Stimulated activated naive CD8-positive, alpha-beta T cell treated with anti-CD3 and anti-CD28 coated beads, Interleukin-15, Interleukin-2, amounts not matched to agents 100 U/mL and 50 U/mL, for 24 hours (primary cell): ENCODE results near the gene JAKMIP1.

Source experiments
- ATAC-seq: fragments of 150-1000 bp; cut with Tn5 transposase; one replicate; pipeline ENCODE4 v1.10.0; 2021
- DNase-seq: peaks from one replicate; pipeline ENCODE4 v3.0.0; 2021

Gene JAKMIP1

DNA sequence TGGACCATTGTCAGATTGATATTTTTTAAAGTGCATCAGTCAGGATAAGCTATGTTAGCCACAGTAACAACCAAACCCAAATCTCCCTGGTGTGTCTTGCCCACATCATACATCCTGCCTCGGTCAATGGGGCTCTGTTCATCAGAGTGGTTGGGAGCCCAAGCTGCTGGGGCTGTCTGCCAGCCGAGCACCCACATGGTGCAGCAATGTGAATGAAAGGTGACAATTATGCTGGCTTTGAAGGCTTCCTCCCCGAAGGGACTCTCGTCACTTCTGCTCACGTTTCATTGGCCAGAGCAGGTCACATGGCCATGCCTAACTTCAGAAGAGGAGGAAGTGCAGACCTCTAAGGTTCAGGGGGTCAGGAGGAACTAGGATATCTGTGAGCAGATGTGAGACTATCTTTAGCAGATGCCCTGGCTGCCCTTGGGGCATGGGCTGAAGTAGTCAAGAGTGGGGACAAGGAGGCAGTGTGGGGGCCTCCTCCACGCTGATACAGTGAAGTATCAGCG is 1.3 kb upstream of the JAKMIP1 start:
- DNase-seq: no peak

DNA sequence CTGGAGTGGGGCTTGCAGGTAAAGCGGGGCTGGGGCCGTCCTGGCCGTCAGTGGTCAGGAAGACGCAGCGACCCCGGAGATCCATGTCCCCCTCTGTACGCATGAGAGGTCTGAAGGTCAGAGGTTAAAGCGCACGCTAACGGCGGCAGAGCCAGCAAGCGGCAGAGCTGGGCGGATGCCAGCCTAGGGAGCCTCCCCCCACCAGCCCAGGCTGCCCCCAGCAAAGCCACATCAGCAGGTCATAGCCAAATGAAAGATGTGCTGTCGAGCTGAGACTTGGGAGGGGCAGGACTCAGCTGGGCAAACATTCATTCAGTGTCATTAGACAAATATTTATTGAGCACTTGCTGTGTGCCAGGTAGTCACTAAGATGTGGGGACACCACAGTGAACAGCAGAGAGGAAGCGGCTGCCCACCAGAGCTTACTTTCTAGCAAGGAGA is 593 bp upstream of the JAKMIP1 start:
- ATAC-seq (no peak), DNase-seq (no peak)

More for the DNA sequence above, 1.3 kb upstream of the JAKMIP1 start:
- no peak for ATAC-seq

DNA sequence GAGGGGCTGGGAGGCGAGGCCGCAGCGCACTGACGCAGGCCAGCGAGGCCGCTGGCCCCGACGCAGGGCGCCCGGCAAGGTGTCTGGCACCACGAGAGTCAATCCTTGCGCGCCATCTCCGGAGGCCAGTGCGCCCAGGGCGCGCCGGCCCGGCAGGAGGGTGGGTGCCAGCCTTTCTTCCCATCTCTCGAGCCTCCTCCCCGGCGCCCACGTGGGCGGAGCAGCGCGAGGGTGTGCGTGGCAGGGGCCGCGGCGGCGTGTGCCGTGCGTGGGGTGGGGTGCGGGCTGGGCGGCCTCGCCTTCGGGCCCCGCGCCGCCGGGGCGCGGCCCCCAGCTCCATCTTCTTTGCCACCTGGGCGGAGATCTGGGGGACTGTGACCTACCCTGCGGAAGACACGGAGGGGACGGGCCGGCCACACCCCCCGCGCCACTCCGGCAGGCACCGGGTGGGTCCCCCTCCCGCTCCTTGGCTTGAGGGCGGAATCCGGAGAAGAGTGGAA is 877 bp downstream of the JAKMIP1 start:
- ATAC-seq: no peak

DNA sequence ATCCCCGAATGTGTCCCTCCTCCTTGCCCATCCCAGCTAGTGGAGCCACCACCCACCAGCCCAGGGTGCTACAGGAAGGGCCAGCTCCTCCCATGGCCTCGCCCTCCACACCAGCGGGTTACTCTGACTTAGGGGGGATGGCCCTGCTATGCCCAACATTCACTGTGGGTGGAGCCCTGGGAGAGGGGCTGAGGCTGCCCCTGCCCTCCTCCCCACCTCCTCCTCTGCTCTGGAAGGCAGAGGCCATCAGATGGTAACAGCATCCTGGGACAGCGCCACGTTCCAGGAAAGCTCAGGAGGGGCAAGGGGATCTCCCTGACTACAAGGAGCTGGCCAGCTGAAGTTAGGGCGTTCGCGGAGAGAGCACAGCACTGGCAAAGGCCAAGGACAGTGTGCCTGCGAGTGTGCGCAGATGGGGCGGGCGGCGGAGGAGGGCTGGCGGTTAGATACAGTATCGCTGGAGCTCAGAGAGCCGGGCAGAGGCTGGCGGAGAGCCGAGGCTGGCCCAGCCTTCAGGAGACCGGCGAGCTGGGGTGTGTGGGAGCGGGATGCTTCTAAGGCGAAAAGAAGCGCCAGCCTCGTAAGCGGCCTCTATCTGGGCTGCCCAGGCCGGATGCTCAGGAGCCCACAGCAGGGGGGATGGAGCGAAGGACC is 1.5 kb downstream of the JAKMIP1 start:
- ATAC-seq (peak; percentile 34), DNase-seq (peak; percentile 43)

More for the DNA sequence above, 877 bp downstream of the JAKMIP1 start:
- peak; percentile 43 for DNase-seq

DNA sequence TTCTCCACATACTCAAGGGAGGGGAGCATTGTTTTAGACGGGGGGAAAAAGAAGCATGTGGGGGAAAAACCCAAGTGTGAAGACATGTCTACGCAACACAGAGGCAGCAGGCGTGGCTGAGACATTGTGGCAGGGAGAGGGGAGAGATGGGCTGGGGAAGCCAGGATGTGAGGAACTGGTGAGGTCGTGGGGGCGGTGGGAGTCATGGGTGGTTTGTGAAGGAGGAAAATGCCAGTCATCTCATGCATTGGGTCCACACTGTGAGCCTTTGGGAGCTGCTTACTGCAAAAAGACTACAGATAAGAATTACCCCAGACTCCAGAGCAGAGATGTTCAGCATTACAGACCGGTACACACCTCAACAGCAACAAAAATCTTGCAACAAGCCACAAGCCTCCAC is 2.1 kb downstream of the JAKMIP1 start:
- ATAC-seq: peak; percentile 73
- DNase-seq: peak; percentile 76

DNA sequence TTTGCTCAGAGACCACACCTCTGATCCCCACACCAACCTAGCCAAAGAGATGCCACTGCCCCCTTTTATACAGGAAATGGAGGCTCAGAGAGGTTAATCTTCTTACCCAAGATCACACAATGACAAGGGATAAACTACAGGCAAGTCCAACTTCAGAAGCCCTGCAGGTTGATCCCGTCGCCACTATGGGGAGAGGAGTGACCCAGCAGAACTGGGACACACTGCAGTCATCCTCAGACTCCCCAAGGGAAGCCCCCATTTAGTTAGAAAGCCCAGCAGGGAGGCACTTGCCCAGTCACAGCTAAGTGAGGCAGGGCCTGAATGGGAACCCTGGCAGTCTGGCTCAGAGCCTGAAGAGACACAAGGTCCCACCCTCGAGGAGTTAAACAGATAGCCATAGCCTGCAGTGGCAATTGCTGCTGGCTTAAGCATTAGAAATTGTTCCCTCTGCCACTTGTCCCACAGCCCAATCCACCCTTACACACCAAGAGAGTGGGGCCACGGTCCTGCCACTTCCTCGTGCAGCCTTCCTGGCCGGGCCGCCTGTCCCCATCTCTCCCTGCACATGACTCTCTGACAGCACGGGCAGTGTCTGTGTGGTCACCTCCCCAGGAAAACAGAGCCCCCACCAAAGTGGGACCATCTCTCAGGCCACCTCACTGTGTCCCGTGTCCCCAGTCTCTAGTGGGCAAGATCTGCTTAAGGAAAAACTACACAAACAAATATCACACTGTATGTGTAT is 2.7 kb downstream of the JAKMIP1 start:
- no peak for ATAC-seq

DNA sequence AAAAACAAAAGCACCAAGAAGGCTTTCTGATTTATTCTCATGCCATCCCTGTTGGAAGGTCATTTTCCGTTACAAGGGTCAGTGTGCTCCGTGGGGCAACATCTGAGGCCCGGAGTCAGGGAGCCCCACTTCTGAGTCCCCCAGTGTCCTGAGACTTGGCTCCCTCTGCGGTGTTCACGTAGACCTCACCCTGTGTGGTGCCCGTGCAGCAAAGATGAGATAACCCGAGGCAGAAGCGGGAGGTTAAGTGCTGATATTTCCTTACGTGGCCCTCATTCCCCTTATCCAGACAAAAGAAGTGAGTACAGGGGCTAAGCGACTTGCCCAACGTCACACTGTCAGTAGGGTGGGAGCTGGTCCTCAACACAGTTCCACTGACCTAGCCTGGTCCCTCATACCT is 3.5 kb downstream of the JAKMIP1 start:
- DNase-seq: no peak
- no peak for ATAC-seq

More for the DNA sequence above, 2.7 kb downstream of the JAKMIP1 start:
- DNase-seq: no peak

DNA sequence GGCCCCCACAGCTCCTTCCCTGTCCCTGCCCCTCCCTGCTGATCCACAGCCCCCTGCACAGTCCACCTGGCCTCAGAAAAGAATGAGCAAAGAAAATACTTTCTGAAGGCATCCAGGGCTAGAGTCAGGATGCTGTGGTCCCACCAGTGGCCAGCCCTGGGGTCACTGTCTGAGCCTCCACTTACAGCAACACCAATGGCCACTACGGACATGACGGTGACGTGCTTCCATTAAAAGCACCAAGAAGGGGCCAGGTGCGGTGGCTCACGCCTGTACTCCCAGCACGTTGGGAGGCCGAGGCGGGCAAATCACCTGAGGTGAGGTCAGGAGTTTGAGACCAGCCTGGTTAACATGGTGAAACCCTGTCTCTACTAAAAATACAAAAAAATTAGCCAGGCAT is 4.0 kb downstream of the JAKMIP1 start:
- DNase-seq (no peak), ATAC-seq (no peak)

DNA sequence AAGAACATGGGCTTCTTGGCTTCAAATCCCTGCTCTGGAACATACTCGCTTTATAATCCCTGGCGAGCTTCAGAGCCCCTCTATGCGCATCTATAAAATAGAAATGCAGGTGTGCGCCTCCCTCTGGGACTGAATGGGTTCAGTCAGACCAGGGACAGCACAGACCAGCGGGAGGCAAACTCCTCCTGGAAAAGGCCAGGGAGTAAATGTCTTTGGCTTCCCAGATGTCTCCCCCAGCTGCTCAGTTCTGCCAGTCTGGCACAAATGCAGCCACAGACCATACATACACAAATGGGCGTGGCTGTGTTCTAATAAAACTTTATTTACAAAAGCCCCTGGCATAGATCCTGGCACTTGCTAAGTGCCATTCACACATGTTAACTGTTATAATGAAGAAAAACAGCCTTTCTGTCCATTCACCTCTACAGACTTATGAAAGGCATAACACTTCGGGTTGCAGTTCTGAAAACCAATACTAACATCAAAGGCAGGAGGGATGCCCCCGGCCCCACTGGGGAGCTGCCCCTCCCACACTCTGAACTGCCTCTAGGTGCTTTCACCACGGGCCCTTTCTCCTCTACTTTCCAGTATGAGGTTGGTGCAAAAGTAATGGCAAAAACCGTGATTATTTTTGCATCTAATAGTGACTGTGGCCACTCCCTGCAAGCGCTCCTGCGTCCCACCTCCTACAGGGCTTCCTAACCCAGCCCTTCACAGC is 4.6 kb downstream of the JAKMIP1 start:
- ATAC-seq (no peak), DNase-seq (no peak)

DNA sequence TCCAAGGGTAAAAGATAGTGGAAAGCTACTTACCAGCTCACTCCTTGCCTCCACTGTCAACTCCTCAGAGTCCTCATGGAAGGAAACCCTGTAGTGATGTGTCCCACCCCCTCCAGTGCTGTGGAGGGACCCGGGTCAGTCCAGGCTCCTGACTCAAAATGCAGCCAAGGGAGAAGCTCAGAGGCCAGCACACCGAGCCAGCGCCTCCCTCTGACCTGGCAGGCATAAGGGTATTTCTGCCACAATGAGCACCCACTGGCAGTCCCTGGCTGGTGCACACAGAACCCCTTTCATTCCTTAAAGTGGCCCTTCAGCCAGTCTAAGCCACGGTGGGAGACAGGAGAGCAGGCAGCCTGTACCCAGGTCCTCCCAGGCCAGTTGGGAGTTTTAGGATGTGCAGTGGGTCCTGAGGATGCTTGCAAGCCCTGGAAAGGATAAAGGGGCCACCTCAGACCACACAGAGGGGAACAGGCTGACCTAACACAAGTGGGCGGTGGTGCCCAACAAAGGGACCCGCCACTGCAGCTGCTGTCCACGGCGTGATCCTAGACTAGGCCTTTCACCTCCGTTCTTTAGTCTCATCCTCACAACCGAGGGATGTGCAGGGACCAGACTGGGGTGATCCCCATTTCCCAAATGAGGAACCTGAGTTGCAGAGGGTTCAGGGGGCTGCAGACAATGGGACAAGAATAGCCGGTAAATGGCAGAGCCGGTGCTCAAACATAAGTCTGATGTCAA is 5.7 kb downstream of the JAKMIP1 start:
- DNase-seq (no peak), ATAC-seq (no peak)

DNA sequence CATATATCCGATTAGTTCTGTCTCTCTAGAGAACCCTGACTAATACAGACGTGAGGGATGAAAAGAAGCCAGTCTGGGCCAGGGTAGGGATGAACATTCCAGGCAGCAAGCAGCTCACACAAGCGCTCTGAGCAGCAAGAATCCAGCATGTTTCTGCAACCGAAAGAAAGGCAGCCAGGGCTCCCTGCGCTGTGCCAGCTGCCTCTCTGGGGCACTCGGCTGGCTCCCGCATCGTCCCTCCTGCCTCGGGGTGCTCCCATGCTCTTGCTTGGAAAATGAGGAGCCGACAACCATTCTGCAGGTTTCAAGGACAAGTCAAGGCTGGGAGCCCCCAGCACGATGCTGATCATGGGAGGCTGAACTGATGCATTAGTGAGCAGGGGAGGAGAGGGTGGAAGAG is 7.0 kb downstream of the JAKMIP1 start:
- no peak for ATAC-seq

DNA sequence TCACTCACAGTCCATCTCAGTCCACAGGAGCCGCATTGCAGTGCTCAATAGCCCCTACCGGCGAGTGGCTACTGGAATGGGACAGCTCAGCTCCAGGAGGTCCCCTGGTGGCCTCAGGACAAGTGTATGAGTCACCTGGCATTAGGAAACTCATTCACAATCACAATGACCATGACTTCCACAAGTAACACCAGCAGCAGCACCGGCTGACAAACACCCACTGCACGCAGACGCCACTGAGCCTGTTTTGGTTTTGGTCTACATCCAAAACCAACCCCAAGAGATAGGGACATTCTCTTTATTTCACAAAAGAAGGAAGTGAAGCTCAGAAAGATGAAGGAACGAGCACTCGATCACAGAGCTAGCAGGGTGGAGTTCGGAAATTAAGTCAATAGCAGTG is 8.1 kb downstream of the JAKMIP1 start:
- DNase-seq: no peak
- no peak for ATAC-seq

More for the DNA sequence above, 7.0 kb downstream of the JAKMIP1 start:
- no peak for DNase-seq

DNA sequence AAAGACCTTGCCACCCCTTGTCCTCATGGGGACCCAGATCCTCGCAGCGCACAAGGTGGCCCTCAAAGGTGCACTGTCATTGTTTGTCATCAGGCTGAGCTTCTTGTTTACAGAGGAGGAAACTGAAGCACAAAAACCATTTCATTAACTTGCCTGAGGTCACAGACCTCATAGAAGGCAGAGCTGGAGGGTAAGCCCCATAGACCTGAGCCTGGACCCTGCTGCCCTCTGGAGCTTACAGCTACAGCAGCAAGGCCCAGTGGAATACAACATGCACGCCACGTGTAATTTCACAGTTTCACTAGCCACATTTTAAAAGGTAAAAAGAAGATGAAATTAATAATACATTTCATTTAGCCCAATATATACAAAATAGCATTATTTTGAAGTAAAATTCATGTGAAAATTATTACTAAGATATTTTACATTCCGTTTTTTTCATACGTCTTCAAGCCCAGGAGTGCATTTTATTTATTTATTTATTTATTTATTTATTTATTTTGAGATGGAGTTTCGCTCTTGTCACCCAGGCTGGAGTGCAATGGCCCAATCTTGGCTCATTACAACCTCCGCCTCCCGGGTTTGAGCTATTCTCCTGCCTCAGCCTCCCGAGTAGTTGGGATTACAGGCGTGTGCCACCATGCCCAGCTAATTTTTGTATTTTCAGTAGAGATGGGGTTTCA is 8.8 kb downstream of the JAKMIP1 start:
- DNase-seq: no peak
- no peak for ATAC-seq

DNA sequence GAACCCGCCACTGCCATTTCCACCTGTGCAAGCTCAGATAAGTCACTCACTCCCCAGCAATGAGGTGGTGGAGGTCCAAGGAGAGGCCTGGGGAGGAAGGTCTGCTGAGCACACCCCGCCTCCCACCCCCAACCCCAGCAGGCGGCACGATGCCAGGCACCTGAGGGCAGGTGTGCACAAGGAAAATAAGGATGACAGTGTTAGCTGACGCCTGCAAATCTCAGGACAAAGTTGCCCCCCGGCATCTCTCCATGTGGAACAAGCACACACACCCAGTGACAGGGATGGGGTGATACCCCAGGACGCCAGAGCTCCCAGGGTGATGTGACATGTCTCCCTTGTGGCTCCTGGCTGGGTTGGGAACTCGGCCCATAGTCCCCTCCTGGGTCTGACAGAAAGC is 9.9 kb downstream of the JAKMIP1 start:
- no peak for ATAC-seq

DNA sequence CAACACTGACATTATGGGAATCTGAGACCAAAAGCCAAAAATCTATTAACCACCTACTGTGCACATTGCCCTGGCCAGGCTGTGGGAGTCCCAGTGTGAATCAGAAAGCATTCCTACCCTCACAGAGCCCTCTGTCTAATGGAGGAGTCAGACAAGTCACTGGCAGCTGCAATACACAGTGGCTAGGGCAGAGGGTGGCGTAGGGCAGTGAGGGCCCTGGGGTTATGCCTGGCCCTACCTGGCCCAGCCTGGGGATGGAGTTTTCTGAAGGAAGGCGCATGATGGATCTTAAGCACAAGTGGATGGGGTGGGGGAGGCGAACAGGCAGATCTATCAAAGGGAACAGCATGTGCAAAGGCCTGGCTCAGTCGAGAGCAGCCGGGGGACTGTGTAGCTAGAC is 10.8 kb downstream of the JAKMIP1 start:
- no peak for ATAC-seq

More for the DNA sequence above, 9.9 kb downstream of the JAKMIP1 start:
- no peak for DNase-seq

DNA sequence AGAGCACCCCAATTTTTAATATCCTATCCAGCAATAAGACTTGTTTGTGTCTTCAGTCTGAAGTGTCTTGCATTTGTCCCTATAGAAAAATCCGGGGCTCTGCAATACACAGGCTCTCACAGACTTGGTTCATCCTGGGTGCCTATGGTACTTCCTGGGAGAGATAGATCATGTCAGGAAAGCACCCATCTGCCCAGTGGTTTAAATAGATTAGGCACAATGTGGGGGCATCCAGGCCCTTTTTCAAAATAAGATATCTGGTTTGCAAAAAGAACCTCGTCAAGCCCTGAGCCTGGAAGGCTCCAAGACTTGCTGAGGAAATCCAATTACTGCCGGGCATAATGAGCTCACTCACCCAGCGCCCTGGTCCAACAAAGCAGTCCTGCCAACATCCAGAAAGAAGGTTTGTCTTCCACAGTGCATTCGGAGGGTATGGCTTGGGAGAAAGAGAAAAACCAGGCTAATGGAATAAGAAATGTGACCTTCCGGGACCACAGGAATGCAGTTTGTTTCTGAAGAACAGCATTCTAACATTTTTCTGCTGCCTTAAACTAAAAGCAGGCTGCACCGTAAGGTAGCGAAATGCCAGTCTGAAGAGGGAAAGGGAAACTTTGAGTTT is 11.6 kb downstream of the JAKMIP1 start:
- DNase-seq: no peak
- no peak for ATAC-seq

More for the DNA sequence above, 10.8 kb downstream of the JAKMIP1 start:
- no peak for DNase-seq

DNA sequence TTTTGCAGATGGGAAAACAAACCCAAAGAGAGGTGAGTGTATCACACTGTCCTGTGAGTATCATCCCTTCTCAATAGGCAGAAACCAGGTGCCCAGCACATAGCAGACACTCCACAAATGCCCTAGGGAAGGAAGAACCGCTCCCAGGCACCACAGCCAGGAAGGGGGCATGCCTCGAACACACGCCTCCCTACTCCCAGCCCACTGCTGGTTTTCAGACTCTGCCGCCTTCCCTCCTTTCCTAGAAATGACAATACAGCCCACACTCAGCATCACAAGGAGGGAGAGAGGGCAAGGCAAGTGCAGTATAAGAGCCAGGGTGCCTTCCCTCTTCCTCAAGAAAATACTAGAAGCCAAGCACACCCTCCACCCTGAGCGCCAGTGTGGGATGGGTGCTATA is 16.2 kb downstream of the JAKMIP1 start:
- ATAC-seq: no peak

DNA sequence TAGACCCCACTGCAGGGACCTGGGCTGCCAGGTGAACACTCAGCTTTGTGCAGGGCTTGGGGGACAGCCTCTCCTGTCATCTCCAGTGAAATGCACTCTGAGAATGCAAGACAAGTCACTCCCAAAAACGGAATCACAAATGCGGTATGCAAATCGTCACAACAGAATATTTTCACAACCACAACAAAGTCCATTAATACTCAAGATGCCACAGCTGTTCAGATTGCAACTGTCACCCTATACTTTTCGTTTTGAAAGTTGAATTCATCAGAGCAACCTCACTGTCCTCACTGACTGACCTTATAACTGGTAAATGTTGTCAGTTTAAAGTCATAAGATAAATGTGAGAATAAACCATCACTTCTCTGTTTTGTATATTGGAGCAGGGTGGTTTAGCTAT is 16.6 kb downstream of the JAKMIP1 start:
- ATAC-seq (no peak), DNase-seq (no peak)

More for the DNA sequence above, 16.2 kb downstream of the JAKMIP1 start:
- no peak for DNase-seq

DNA sequence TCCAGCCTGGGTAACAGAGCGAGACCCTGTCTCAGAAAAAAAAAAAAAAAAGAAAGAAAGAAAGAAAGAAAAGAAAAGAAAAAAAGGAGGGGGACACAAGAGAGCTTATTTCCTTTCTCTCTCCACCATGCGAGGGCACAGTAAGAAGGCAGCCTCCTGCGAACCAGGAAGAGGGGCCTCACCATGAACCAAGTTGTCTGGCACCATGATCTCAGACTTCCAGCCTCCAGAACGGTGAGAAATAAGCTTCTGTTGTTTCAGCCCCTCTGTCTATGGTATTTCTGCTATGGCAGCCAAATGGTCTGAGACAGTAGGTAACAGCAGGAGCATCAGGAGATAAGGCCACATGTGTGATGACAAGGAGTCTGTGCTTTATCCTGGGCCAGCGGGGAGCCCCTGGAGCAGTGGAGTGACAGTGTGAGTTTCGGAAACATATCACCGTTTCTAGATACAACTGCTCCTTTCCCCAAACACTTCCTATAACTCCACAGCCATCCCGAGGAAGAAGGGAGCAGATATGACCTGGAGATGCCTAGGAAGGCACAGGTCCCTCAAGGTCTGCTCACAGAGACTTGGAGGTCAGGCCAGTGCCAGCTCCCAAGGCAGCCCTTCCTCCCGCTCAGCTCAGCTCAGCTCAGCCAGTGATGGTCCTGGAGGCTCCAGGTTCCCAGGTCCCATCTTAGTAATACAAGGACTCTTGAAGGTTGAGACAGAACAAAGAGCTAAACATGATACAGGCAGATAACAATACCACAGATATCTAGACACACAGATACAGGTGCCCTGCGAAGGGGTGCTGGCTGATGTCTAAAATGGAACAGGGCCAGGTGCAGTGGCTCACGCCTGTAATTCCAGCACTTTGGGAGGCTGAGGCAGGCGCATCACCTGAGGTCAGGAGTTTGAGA is 17.7 kb downstream of the JAKMIP1 start:
- no peak for ATAC-seq
- no peak for DNase-seq
